T-cell (primary cell): ENCODE measurements around the gene ACAT2. TPM values are rescaled to one million over a fixed set of nuclear protein-coding genes. Genes with fewer than 3 reads are reported as not detected.
A peak's percentile ranks its signal among the peaks of the same experiment; 100 is the strongest.
"Not testable (repeated sequence)": the region's sequence is repeated elsewhere in the genome, so short reads cannot be mapped to it uniquely, and the experiment has no call there.

Experiments used
- ATAC-seq, 4 experiments: fragments of 200-7000 bp in 3 of 4; fragments of 150-1000 bp in 1 of 4; cut with Tn5 transposase; replicated peaks in 1 of 4; 1 replicate in 3 of 4; 2 replicates in 1 of 4; pipeline ENCODE4 v1.10.0; 2021; ENCODE audit warnings: moderate library complexity in 3 of 4, mild to moderate bottlenecking in 2 of 4, moderate number of reproducible peaks in 1 of 4
- CTCF ChIA-PET, 2 donors: fragments of 300-600 bp; sonication (Branson Sonifier 250); formaldehyde crosslinking; loops; one replicate each; lab custom pipeline; 2022; ENCODE audit warnings: antibody characterized with exemption in 2 of 2; lab: Charles Lee
- POLR2A ChIA-PET, 2 donors: fragments of 300-600 bp; sonication (Branson Sonifier 250); formaldehyde crosslinking; loops; one replicate each; lab custom pipeline; 2022; ENCODE audit warnings: antibody characterized with exemption in 2 of 2; lab: Charles Lee
- DNase-seq, 35 experiments: peaks; one replicate each; pipeline versions ENCODE4 v3.0.0 to v3.0.0-alpha.2; 2013 to 2023
- H3K27ac ChIP-seq: one replicate; pipeline ENCODE4 v1.5.1; 2013; ENCODE audit warnings: low read length
- H3K27me3 ChIP-seq, 2 experiments: replicated peaks in 1 of 2; 1 replicate in 1 of 2; 2 replicates in 1 of 2; pipeline versions ENCODE4 v1.6.1 to v1.7.0; 2013; ENCODE audit warnings: low read length in 1 of 2, mixed read lengths in 1 of 2; ENCODE audit not compliant: control insufficient read depth in 2 of 2, insufficient read depth in 2 of 2; ENCODE audit errors: extremely low read depth in 1 of 2
- H3K36me3 ChIP-seq, 2 donors: 1 replicate in 1 of 2; 2 replicates in 1 of 2; pipeline versions ENCODE4 v1.6.1 to v1.7.0; 2013; ENCODE audit warnings: low read length in 1 of 2; ENCODE audit not compliant: control insufficient read depth in 2 of 2, insufficient read depth in 1 of 2; ENCODE audit errors: extremely low read depth in 1 of 2
- H3K4me1 ChIP-seq, 2 experiments: 1 replicate in 1 of 2; 2 replicates in 1 of 2; pipeline versions ENCODE4 v1.6.1 to v1.7.0; 2013; ENCODE audit warnings: low read length in 2 of 2, mixed read lengths in 1 of 2; ENCODE audit not compliant: insufficient read depth in 2 of 2, control insufficient read depth in 1 of 2; ENCODE audit errors: extremely low read depth in 1 of 2
- H3K4me3 ChIP-seq, 2 donors: 1 replicate in 1 of 2; 2 replicates in 1 of 2; pipeline versions ENCODE4 v1.5.1 to v1.7.0; 2013; ENCODE audit warnings: mild to moderate bottlenecking in 2 of 2, low read length in 1 of 2, moderate library complexity in 1 of 2; ENCODE audit not compliant: control insufficient read depth in 1 of 2; ENCODE audit errors: extremely low read depth in 1 of 2
- H3K9me3 ChIP-seq: 2 replicates; pipeline ENCODE4 v1.7.0; 2013
- H3K27ac Mint-ChIP-seq, 2 donors: one replicate each; pipeline ENCODE4 v1.8.0; 2020 to 2021; ENCODE audit warnings: mild to moderate bottlenecking in 2 of 2, mixed read lengths in 2 of 2
- H3K27me3 Mint-ChIP-seq, 2 donors: one replicate each; pipeline ENCODE4 v1.8.0; 2021 to 2022; ENCODE audit warnings: mixed read lengths in 2 of 2
- H3K36me3 Mint-ChIP-seq: one replicate; pipeline ENCODE4 v1.8.0; 2021; ENCODE audit warnings: mixed read lengths
- H3K4me1 Mint-ChIP-seq, 3 donors: one replicate each; pipeline ENCODE4 v1.8.0; 2020 to 2022; ENCODE audit warnings: mixed read lengths in 3 of 3, mild to moderate bottlenecking in 1 of 3
- H3K4me3 Mint-ChIP-seq, 3 donors: one replicate each; pipeline ENCODE4 v1.8.0; 2020 to 2022; ENCODE audit warnings: mild to moderate bottlenecking in 3 of 3, mixed read lengths in 3 of 3, moderate library complexity in 3 of 3
- H3K9me3 Mint-ChIP-seq, 3 donors: one replicate each; pipeline ENCODE4 v1.8.0; 2020 to 2022; ENCODE audit warnings: mixed read lengths in 3 of 3
- WGBS: methylation state at CpG from one replicate; pipeline ENCODE4 v1.1.5; 2013; ENCODE audit warnings: missing lambda C conversion rate; ENCODE audit not compliant: insufficient coverage; 5-methylcytosine and 5-hydroxymethylcytosine counted together
- total RNA-seq, 35 experiments: library from RNA in 6 of 35; stranded (reverse) in 6 of 35; fragments of 120-200 nt in 1 of 35; gene quantifications; one replicate each; pipeline versions ENCODE4 v1.2.1 to v1.2.4 and lab custom pipeline; 2013 to 2026

The ACAT2 gene
- total RNA-seq, 5 donors from 2014 or later (not counting 1 experiment from before 2014, with no cell fraction given): 21.5 to 28.2 (median 27.4) TPM

DNA sequence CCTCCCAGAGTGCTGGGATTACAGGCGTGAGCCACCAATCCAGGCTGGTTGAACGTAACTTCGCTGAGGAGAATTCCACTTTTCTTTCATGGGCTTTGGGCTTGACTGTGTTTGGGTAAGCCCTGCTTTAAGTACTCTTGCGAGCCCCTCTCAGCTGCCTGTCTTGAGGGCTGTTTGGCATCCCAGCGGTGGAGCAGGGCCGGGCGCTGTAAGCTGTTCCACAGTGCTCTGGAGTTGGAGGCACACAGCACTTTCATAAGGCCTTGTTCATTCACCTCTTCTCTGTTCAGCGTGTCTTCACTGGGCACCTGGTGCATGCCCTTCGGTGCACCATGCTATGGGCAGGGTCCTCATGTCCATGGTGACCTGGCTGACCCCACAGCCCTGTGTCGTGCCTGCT lies 59.9 kb downstream of the ACAT2 start:
- no peak overlapping the region for H3K27ac Mint-ChIP-seq
- no peaks in the 10 kb centered on the region for H3K36me3 Mint-ChIP-seq
- peaks cover 0 to 3% of the 10 kb centered on the region in 2 experiments for H3K27me3 ChIP-seq
- no peak overlapping the region for H3K4me3 ChIP-seq
- H3K4me3 Mint-ChIP-seq: peak overlapping the region in 1 of 3 donors; percentile 79
- DNase-seq: no peak
- ChIA-PET CTCF (no interaction called here), POLR2A (no interaction called here)
- no peak for ATAC-seq
- H3K4me1 Mint-ChIP-seq: peaks cover 15 to 26% (median 20%) of the 10 kb centered on the region in 3 donors
- H3K27ac ChIP-seq: no peak overlapping the region
- peaks cover 14 to 26% of the 10 kb centered on the region in 2 experiments for H3K4me1 ChIP-seq
- H3K27me3 Mint-ChIP-seq: no peaks in the 10 kb centered on the region
- H3K9me3 Mint-ChIP-seq: no peaks in the 10 kb centered on the region
- H3K9me3 ChIP-seq: no peaks in the 10 kb centered on the region
- H3K36me3 ChIP-seq: no peaks in the 10 kb centered on the region
- 97% methylated on average over 10 of the region's 10 CpGs for WGBS

DNA sequence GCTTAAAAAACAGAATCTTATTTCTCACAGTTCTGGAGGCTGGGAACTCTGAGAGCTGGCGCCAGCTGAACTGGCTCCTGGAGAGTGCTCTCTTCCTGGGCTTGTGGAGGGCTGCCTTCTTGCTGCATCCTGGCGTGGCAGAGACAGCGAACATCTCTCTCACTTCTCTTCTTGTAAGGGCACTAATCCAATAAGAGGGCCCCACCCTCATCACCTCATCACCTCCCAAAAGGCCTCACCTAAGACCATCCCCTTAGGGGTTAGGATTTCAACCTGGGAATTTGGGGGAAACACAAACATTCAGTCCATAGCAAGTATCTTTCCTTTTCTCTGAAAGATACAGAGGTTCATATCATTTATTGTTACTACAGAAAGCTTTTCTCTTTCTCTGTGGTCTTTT lies 62.1 kb downstream of the ACAT2 start:
- no peaks in the 10 kb centered on the region for H3K36me3 ChIP-seq
- no peak overlapping the region for H3K27ac ChIP-seq
- Mint-ChIP-seq H3K27ac (no peak overlapping the region), H3K4me1 (peaks cover 15 to 21% (median 20%) of the 10 kb centered on the region in 3 donors), H3K4me3 (no peak overlapping the region), H3K27me3 (no peaks in the 10 kb centered on the region), H3K36me3 (no peaks in the 10 kb centered on the region), H3K9me3 (no peaks in the 10 kb centered on the region)
- WGBS: 100% methylated on average over 1 of the region's 3 CpGs
- H3K4me3 ChIP-seq: no peak overlapping the region
- ATAC-seq (no peak), DNase-seq (no peak)
- H3K27me3 ChIP-seq: peaks cover 0 to 3% of the 10 kb centered on the region in 2 experiments
- POLR2A ChIA-PET: no interaction called here
- H3K4me1 ChIP-seq: peaks cover 14 to 23% of the 10 kb centered on the region in 2 experiments
- CTCF ChIA-PET: no interaction called here
- H3K9me3 ChIP-seq: no peaks in the 10 kb centered on the region

DNA sequence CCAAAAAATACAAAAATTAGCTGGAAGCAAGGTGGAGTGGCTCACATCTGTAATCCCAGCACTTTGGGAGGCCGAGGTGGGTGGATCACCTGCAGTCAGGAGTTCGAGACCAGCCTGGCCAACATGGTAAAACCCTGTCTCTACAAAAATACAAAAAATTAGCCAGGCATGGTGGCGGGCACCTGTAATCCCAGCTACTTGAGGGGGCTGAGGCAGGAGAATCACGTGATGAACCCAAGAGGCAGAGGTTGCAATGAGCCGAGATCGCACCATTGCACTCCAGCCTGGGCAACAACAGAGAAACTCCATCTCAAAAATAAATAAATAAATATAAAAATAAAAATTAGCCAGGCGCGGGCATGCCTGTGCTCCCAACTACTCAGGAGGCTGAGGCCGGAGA lies 62.8 kb downstream of the ACAT2 start:
- H3K36me3 ChIP-seq, ATAC-seq, POLR2A ChIA-PET, DNase-seq, H3K27ac Mint-ChIP-seq, H3K4me3 Mint-ChIP-seq, CTCF ChIA-PET, H3K27ac ChIP-seq, H3K9me3 Mint-ChIP-seq, H3K27me3 ChIP-seq, H3K27me3 Mint-ChIP-seq, H3K9me3 ChIP-seq, H3K4me3 ChIP-seq, H3K36me3 Mint-ChIP-seq: not testable (repeated sequence)
- WGBS: 84% methylated on average over 3 of the region's 9 CpGs
- H3K4me1 Mint-ChIP-seq: peaks cover 13 to 19% (median 17%) of the 10 kb centered on the region in 3 donors
- H3K4me1 ChIP-seq: peaks cover 10 to 17% of the 10 kb centered on the region in 2 experiments

DNA sequence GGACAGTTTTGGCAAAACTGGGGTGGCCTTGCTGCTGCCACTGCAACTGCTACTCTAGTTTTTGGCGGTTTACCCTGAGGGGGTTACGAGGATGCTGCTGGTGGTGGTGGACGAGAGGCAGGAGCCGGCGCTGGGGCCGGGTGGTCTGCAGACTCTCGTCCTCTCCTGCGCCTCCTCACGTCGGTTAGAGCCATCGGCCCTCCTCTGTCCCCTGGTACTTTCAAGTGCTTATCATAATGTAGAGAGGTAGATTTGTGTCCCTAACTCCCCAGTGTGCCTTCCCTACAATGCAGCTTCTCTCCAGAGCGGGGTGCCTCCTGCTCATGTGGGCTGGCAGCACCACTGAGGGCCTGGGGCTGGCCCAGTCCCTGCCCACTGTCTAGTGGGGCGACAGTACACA lies 64.2 kb downstream of the ACAT2 start:
- ATAC-seq: no peak
- Histone ChIP-seq H3K27ac (no peak overlapping the region), H3K36me3 (no peaks in the 10 kb centered on the region), H3K27me3 (peaks cover 0 to 3% of the 10 kb centered on the region in 2 experiments), H3K4me1 (peaks cover 2 to 6% of the 10 kb centered on the region in 2 experiments), H3K4me3 (no peak overlapping the region), H3K9me3 (no peaks in the 10 kb centered on the region)
- DNase-seq: no peak
- Mint-ChIP-seq H3K4me3 (no peak overlapping the region), H3K9me3 (no peaks in the 10 kb centered on the region), H3K36me3 (no peaks in the 10 kb centered on the region), H3K27ac (no peak overlapping the region), H3K4me1 (peaks cover 4 to 9% (median 8%) of the 10 kb centered on the region in 3 donors), H3K27me3 (no peaks in the 10 kb centered on the region)
- 95% methylated on average over 6 of the region's 13 CpGs for WGBS
- ChIA-PET CTCF (interaction anchor here in 1 of 2 donors (0.6 kb wide), 1 partner anchor 15 kb away, joined by 6 read pairs; no protein-coding TSS in a partner anchor), POLR2A (no interaction called here)

DNA sequence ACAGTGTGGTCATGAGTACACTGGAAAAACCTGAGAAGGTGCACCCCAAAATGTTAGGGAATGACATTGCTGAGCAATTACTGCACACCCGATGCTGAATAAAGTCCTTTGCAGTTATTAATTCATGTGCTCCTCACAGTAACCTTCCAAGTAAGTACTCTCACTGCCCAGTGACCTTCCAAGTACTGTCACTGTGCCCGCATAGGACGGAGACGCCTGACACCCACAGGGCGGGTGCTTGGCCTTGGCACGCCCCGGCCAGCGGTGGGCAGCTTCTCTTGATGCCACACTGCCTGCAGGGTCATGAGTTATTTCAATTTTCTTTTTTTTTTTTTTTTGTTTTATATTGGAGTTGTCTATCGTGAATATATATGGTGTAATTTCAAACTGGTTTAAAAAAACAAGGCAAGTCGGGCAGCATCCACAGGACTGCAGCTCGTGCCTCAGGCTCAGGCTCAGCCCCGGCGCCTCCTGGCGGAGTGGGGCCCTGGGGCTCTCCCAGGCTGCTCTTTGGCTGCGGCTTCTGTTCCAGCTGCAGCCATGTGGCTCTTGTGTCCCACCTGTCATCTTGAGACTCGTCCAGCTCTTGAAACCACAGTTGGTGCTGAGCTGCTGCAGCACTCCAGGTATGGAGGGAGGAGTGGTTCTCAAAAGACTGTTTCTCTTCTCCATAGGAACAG lies 65.3 kb downstream of the ACAT2 start:
- Mint-ChIP-seq H3K27me3 (no peaks in the 10 kb centered on the region), H3K9me3 (no peaks in the 10 kb centered on the region), H3K4me1 (peaks cover 4 to 13% (median 8%) of the 10 kb centered on the region in 3 donors), H3K36me3 (no peaks in the 10 kb centered on the region), H3K4me3 (no peak overlapping the region), H3K27ac (no peak overlapping the region)
- POLR2A ChIA-PET: interaction anchor here in 1 of 2 donors (0.6 kb wide), 1 partner anchor 193 kb away, joined by 4 read pairs; no protein-coding TSS in a partner anchor
- no peak for ATAC-seq
- no peak overlapping the region for H3K27ac ChIP-seq
- H3K36me3 ChIP-seq: no peaks in the 10 kb centered on the region
- no peaks in the 10 kb centered on the region for H3K9me3 ChIP-seq
- peaks cover 2 to 4% of the 10 kb centered on the region in 2 experiments for H3K4me1 ChIP-seq
- no peak for DNase-seq
- peaks cover 0 to 7% of the 10 kb centered on the region in 2 experiments for H3K27me3 ChIP-seq
- CTCF ChIA-PET: interaction anchor here (0.5 to 0.7 kb wide), 4 partner anchors 10 to 654 kb away, joined by 3 to 4 read pairs (median 4); no protein-coding TSS in a partner anchor
- no peak overlapping the region for H3K4me3 ChIP-seq
- 75% methylated on average over 8 of the region's 16 CpGs for WGBS

DNA sequence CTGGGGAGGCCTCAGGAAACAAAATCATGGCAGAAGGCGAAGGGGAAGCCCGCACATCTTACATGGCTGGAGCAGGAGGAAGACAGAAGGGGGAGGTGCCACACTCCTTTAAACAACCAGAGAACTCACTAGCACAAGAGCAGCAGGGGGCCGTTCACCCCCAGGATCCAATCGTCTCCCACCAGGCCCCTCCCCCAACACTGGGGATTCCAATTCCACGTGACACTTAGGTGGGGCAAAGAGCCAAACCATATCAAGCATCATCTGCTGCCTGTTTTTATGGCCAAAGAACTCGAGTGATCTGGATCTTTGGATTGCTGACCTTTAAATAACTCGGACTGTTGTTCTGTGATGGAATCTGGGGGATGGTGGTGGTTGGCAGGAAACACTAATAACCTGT lies 66.2 kb downstream of the ACAT2 start:
- Histone ChIP-seq H3K36me3 (no peaks in the 10 kb centered on the region), H3K9me3 (no peaks in the 10 kb centered on the region), H3K27me3 (peaks cover 0 to 7% of the 10 kb centered on the region in 2 experiments), H3K4me1 (peaks cover 4 to 8% of the 10 kb centered on the region in 2 experiments), H3K27ac (no peak overlapping the region), H3K4me3 (no peak overlapping the region)
- no peaks in the 10 kb centered on the region for H3K9me3 Mint-ChIP-seq
- ChIA-PET CTCF (interaction anchor here in 1 of 2 donors (0.5 kb wide), 1 partner anchor 9 kb away, joined by 4 read pairs; no protein-coding TSS in a partner anchor), POLR2A (no interaction called here)
- WGBS: 62% methylated on average over 2 of the region's 7 CpGs
- no peak for ATAC-seq
- no peak overlapping the region for H3K4me3 Mint-ChIP-seq
- no peak for DNase-seq
- no peak overlapping the region for H3K27ac Mint-ChIP-seq
- no peaks in the 10 kb centered on the region for H3K36me3 Mint-ChIP-seq
- H3K27me3 Mint-ChIP-seq: no peaks in the 10 kb centered on the region
- peaks cover 8 to 18% (median 9%) of the 10 kb centered on the region in 3 donors for H3K4me1 Mint-ChIP-seq
